Measurements from ENCODE around the gene TMEM175.

The TMEM175 gene

DNA sequence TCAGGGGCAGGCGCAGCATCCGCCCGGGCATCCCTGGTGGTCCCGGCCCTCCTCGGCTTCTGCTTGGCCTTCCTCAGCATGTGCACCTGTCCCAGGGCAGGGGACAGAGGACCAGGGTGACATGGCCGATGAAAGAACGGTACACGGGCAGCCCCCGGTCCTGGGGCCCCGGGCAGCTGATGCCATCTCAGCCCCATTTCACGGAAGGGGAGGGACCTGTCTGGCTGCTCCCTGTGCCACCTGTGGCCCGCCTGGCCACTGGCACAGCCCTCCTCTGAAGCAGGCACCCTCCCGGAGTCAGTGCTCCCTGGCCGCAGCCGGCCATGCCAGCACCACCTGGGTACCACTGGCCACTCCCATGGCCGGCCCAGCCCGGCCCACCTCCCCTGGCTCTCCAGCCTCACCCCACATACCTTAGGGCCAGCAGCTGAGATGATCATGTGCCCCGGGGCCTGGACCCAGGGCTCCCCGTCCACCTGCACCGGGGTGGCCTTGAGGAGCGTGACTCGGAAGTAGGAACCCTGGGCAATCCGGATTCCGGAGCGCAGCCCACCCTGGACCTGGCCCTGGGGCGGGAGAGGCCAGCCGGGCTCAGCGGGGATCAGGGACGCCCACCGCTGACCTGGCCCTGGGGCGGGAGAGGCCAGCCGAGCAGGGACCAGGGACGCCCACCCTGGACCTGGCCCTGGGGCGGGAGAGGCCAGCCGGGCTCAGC lies 28.5 kb downstream of the TMEM175 start:
- DNase-seq = no peak

DNA sequence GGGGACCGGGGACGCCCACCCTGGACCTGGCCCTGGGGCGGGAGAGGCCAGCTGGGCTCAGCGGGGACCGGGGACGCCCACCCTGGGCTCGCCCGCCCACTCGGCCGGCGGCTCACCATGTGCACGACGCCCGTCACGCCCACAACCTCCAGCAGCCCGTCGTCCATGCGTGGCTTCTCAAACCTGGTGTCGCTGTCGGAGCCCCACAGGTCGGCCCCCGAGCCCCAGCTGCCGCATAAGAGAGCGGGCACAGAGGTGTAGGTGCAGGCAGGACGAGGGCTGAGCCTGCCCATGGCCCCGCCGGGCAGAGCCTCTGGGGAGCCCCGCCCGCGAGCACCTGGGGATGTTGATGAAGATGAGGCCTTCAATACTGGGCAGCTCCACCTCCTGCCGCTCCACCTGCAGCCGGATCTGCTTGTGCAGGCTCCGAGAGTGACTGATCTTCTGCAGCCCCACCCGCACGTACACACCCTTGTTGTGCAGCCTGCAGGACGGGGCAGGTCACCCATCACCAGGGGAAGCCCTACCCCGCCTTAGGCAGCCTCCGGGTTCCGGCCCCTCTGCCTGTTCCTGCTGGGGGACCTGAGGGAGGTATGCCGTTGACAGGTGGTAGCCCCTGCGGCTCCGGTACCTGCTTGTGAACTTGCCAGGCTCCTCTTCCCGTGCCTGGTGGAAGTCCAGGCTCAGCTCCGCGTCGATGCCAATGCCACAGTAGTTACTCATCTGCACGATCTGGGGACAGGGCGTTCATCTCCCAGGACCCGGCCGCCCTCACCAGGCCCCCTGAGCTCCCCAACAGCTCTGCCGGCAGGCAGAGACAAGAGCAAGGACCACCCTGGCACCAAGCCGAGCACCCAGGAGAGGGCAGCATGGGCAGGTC lies 29.3 kb downstream of the TMEM175 start:
- DNase-seq = no peak

DNA sequence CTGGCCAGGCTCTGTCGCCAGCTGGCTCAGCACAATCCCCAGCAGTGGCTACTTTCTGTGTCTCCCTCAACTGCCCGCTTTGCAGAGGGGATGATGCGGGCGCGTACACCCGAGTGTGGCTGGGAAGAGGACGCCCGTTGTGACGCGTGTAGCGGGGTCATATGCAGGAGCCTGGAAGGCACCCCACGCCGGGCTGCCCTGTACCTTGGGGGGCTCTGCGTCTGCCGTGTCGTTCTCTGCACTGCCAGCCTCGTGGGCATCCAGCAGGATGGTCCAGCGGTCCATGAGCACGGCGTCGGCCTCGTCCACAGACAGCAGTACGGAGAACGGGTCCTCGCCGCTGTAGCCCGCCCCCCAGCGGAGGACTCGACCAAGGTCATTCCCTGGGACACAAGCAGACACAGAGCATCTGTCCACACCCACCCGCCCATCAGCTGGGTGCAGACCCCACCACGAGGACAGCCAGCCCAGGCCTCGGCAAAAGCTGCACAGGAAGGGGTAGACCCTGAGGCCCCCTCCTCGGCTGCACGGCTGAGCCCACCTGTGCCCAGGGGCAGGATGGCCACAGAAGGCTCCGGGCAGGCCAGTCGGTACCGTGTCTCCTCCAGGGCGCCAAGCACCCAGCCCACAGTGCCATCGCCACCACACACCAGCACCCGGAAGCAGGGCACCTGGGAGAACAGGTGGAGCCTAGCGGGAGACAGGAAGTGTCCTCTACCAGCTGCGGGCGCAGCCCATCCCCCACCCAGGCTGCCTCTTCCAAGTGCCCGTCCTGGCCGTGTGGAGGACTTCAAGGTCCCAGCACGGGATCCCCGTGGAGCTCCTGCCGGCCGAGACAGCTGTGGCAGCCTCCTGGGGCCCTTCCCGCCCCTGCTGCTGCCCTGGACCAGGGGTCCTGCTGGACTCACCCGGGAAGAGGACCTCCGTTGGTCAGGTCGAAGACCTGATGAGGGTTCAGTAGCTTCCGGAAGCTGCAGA lies 30.3 kb downstream of the TMEM175 start:
- DNase-seq = no peak

DNA sequence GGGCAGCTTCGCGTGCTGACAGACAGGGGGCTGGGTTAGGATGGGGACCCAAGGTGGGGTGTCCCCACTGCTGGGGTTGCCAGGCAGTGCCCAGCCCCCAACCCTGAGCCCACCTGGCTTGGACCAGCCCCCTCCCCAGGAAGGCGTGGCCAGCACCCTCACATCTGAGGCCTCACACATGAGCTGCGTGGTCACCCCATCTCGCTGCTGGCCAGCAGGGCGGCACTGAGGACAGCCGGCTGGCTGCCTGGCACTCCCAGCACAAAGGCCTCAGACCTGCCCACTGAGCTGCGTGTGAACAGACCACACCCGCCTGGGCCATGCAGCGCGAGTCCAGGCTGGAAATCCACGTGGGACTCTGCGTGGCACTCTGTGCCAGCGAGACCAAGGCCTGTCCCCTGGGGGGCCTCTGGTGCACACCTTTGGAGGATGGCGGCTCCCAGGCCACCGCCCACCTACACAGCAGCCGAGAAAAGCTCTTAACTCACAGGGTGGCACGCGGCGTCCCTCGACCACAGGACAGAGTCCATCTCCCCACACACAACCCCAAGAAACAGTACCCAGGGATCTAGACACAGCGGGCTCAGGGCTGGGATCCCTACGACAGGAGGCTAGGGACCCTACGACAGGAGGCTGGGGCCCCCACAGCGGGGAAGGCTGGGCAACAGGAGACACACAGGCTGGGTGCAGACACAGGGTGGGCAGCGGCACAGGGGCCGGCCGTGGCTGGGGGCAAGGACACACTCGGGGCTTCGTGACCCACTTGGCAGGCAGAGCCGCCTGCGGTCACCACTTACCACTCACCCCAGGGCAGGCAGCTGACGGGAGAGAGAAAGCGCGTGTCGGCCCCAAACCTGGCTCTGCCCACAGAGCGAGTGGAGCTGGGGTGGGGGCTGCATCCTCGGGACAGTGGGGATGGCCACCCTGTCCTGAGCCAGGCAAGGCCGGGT lies 31.3 kb downstream of the TMEM175 start:
- DNase-seq = no peak

DNA sequence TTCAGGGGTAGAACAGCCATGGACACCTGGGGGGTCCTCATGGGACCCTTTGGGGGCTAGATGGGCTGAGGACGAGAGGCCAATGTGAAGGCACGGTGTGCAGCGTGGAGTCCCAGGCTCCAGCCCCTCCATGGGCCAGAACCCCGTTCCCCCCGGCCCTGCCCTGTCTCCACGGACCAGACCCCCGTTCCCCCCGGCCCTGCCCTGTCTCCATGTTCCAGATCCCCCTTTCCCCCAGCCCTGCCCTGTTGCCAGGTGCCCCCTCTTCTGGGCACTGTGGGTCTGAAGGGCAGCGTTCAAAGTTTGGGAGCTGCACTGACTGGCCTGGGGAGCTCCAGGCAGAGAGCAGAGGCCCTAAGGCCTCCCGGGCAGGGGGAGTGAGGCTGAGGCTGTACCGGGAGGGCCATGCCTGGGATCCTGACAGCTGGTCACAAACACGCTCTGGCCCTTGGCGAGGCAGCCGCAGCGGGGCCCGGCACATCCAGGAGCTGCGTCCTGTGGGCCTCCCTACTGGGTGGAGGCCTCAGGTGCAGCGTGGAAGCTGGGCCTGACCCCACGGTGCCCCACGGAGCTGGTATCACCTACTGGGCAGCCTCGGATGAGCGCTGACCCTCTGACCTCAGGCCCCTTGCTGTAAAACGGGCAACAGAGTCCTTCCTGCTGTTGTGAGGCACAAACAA lies 32.2 kb downstream of the TMEM175 start:
- no peak for DNase-seq

DNA sequence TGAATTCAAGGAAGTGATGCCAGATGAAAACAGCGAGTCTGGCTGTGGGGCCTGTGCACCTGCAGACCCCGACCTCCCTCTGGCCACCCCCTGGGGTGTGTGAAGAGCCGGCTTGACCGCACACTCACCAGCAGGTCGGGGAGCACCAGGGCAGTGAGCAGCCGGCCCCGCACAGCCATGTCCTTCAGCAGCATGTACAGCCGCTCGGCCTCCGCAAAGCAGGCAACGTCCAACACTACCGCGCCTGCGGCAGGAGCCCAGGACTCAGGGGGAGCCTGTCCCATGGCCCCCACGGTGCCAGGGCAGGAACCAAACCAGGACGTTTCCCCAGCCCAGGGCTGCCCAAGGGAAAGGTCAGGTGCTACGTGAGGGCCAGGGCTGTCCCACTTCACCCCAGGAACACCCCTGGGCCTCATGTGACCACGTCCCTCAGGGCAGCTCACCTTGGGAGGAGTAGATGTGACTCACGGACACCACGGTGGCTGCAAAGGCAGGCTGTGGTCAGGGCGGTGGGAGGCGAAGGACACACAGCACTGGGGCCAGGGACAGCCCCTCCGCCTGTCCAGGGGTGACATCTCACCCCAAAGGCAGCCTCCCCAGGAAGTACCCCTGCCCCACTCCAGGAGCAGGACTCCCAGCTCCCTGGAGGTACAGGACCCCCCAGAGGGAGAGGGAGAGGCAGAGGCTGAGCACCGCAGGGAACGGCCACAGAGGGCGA lies 32.9 kb downstream of the TMEM175 start:
- DNase-seq = no peak

DNA sequence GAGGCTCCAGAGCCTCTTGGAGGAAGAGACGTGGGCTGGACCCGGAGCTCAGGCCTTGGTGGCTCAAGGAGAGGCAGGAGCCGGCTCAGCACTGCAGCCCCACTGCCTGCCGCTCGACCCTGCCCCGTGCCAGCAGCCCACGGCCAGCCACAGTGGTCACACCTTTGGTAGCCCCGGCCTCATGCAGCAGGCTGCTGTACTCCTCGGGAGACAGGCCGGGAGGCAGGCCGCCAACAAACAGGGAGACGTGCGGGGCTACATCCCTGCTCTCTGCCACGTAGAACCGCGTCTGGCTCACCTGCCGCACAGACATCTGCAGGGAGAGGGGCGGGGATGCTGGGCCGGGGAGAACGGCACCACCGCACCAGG lies 33.5 kb downstream of the TMEM175 start:
- no peak for DNase-seq

DNA sequence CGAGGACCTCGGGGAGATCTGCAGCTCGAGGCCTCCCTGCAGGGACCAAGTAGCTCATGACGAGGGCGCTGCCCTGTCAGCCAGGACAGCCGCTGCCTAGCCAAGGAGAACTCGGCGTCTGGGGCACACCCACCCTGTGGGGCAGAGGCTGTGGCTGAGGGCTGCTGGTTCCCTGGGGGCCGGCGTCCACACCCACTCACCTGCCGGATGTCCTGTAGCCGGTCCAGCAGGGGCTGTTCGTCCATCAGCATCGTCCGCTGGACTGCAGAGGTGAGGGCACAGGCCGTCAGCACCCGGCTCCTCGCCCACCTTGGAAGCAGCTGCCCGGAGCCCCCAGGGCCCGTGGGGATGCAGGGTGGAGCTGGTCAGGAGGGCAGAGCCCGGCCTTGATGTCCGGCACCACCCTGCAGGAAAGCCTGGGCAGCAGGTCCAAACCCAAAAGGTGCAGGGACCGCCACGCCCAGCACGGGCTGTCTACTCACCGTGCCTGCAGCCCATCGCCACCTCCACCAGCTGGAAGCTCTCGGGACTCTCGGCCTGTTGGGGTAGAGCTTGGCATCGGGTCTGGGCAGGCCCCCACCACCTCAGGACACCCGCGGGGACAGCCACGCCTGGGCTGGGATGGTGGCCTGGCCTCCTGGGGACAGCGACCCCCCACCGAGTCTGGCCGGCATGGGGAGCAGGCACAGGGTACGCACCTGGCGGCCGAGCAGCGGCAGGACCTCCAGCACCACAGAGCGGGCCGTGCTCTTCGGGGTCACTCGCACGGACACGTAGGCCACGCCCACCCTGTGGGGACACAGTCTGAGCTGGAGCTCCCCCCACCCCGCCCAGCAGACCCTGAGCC lies 34.2 kb downstream of the TMEM175 start:
- no peak for DNase-seq

DNA sequence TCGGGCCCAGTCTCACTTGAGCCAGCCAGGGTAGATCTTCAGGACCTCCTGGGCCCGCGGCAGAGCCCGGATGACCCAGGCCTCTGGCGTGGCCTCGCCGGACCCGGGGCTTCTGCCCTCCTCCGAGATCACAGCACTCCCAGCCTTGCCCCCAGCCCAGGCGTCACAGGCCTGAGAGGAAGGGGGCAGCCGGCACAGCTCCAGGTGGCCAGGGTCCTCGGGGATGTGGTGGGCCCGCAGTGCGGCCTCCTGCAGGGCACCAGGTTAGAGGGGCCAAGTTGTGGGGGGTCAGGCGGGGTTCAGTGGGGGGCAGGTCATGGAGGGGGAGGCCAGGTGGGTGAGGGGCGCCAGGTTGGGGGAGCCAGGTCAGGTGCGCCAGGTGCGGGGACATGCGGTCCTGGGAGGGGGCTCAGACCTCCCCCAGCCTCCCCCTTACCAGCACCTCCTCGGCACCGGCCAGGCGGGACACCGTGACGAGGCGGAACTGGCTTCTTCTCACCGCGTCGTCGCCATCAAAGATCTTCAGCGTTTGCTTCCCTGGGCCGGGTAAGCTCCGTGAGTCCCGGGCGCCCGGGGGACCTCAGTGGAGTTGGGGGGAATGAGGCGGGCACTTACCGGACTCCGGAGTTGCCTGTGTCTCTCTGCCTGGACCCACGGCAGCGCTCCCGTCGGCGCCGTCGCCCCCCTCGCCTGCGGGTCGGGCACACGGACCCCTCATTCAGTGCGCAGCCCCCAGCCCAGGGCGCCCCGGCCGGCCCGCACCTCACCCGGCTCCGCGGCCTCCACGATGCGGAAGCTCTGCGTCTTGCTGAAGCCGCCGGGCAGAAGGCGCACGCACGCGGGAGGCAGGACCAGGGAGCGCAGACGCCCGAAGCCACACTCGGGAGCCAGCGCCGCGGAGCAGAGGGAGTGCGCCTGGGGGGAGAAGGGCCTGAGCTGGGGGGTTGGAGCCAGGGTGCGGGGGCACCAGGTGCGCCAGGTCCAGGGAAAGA lies 35.1 kb downstream of the TMEM175 start:
- DNase-seq = no peak

DNA sequence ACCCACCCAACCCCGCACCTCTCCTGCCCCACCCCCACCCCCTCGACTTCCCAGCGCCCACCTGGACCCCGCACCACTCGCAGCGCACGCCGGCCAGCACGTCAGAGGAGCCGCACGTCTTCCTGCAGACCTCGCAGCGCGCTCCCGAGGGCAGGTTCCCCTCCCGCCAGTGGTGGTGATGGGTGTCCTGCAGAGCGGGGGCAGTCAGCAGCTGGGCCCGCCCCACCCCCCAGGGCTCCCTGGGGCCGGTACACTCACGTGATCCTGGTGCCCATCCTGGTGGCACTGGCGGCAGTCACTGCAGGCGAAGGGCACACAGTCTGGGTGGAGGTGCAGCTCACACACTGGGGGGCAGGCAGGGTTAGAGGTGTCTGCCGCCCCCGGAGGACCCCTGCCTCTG lies 36.0 kb downstream of the TMEM175 start:
- DNase-seq = no peak

DNA sequence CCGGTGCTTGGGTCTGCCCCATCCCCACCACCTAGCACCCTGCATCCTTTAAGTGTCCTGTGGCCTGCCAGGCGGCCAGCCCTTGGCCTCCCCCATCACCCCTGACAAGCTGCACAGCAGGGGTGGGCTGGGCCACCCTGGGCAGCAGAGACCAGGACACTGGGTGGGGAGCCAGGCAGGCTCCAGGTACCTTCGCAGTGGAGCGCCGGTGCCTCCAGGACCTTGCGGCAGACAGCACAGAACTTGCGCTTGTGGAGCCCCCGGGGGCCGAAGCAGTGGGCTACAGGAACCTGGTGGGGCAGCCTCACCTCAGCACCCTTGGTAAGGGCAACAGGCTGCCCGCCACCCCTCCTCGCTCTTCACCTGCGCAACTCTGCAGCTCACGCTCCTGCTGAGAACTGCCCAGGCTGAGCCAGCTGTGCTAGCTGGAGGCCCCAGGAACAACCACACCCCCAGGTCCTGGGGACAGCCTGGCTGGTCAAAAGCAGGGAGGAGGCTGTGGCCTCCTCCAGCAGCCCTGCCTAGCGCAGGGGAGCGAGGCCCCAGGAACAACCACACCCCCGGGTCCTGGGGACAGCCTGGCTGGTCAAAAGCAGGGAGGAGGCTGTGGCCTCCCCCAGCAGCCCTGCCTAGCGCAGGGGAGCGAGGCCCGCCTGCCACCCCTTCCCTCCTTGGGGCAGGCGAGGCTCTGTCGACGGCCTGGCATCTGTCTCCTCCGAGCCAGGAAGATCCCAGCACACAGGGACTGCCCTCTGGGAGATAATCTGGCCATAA lies 36.5 kb downstream of the TMEM175 start:
- DNase-seq = no peak

DNA sequence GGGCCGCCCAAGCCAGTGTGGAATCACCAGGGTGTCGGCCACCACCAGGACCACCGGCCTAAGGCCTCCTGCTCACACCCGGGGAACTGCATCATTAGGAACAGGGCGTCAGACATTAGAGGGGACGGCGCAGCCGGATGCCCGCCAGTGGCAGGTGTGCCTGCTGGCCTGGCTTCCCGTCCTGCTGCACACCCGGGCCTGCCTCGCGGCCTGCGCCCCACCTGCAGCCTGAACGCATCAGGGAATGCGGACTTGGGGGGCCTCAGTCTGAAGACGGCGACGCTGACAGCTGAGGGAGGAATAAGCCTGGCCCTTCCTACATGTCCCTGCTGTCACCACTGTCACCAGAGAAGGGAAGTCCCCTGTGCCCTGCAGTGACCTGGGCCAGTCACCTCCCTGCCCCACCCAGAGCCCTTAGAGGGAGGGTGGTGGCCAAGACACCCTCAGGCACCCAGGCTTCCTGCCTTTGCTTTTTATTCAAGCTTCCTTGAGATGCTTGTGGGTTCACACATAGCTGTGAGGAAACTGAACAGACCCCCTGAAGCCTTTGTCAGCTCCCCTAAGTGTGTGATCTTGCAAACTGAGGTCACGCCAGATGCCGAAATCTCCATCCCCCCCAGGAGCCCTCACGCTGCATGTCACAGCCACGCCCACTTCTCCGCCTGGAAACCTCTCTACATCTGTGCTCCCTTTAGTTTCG lies 37.9 kb downstream of the TMEM175 start:
- DNase-seq = no peak

DNA sequence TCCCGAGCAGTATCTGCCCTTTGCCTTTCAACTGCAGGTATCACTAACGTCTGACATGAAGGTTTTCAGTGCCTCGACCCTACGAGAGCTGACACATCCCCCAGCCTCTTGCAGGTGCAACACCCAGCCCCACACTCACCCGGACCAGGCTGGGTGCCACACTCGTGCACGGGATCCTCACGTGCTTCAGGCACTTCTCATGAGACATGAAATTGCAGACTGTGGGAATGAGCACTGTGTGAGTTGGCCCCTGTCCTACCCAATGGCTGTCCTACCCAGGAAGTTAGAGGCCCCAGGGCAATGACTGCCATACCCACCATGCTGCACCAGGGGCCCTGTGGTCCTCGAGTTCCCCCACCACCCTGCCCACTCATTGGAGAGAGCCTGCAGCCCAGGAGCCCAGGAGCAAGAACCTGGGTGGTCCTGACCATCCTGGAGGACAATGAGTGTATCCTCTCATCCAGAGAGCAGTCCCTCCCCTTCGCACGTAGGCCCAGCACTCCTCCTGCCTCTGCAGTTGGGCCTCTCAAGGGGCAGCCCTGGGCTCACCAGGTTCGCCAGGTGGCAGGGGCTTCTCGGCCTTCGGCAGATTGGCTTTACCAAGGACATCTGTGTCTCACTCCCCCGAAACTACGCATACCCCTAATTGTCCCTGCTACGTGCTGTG lies 38.7 kb downstream of the TMEM175 start:
- DNase-seq = no peak

DNA sequence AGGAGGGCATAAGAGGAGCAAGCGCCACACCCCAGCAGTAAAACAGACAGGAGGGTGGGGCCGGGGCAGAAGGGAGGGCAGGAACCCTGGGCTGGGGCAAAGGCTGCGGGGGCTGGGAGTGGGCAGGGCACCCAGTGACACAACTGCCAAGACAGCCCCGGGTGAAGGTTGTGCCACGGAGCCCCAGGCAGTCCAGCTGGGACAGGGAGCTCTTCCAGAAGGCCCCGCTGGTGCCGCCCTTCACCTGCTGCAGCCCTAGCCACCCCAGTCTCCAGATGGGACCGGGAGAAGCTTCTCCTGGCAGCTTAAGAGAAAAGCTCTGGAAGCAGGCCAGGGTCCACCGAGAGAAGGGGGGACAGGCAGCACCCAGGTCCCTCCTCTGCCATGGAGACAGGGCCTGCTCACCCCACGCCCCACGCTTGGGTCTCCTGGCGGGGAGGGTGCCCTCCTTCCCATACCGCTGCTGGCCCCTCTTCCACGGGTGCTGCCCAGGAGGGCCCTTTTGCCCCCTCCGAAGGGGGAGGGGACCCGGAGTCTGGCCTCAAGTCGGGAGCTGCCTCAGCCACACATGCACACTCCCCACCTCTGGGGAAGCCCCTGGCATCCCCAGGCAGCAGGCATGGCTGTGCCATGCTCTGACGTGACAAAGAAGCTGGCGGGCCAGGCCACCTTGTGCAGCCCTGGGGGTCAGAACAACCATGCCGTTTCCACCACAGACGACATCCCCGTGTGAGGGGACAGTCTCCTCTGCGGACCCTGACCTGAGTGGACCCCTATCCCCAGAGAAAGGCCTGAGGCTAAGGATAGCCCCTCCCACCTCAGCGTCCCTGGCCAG lies 39.6 kb downstream of the TMEM175 start:
- DNase-seq = no peak

DNA sequence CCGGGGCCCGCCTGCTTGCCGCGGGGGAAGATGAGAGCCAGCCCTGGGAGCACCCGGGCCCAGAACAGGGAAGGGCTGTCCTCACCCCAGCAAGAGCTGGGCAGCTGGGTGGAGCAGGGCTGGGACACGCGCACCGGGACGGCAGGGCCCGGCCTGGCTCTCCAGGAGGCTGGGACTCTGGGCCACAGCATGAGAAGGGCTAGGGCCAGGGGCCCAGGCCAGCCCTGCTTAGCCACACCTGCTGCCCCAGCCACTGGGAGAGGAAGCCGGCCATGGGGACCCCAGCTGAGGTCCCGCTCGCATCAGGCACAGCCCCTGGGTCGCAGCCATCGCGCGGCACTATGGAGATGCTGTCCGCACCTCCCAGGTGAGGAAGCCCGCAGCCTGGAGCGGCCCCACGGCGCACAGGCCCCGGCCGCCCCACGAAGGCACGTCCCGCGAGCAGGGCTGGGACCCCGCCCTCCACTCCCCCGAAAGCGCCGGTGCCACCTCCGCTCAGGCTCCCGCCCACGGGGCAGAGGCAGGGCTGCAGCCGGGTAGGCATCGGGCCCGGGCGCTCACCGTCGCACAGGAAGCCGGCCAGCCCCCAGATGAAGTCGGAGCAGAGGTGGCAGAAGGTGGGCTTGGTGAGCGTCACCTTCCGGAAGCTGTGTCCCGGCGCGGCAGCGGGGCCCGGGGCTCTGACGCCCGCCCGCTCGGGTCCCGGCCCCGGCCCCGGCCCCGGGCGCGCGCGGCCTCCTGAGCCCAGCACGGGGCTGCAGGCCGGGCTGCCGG lies 40.6 kb downstream of the TMEM175 start:
- DNase-seq = no peak

Measured in NCI-H2107 (cell line).